SH-SY5Y (cell line): ENCODE results near the gene PTRH1.

ENCODE experiments used
- GATA2 ChIP-seq: IDR thresholded peaks from 2 replicates; pipeline ENCODE4 v1.6.1; 2011; ENCODE audit warnings: mild to moderate bottlenecking, low read depth, low read length
- GATA3 ChIP-seq: IDR thresholded peaks from 2 replicates; pipeline ENCODE4 v1.6.1; 2011; ENCODE audit warnings: low read depth, mild to moderate bottlenecking, low read length, moderate library complexity

DNA sequence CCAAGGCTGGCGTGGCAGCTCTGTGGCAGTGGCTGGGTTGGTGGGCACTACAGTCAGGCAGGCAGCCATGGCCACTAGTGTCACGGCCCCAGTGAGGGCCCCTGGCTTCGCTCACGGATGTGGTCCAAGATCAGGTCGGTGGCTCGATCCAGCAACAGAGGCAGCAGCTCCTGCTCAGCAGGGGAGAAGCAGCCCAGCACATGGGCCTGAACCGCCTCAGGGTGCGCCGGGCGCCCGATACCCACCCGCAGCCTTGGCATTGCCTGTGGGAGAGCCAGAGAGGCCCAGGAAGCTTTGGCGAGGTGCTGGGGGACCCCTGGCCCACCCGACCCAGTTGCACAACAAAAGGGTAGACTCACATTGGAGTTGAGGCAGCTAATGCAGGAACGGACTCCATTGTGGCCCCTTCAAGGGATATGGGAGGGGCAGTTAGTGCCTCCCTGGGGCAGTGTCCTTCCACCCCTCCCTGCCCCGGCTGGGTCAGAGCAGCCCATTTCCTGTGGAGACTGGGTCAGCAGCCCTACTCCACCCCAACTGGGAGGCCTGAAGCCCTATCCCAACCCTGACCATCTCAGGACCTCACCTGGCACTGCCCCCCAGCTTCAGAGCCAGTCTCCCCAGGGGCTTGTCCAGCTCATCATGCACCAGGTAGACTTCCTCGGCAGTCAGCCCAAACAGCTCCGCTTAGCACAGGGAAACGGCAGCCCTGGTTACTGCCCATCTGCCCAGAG, 1.3 kb downstream of the PTRH1 start:
- TF ChIP-seq GATA2 = no peak
- no peak for TF ChIP-seq GATA3
